Mesenchymal stem cell (in vitro differentiated cells and primary cell): ENCODE data around the gene KCTD10.
A peak's percentile ranks its signal among the peaks of the same experiment; 100 is the strongest.

Experiments
- DNase-seq: peaks from one replicate; pipeline ENCODE4 v3.0.0-alpha.2; 2013
- H2AFZ ChIP-seq: one replicate; pipeline ENCODE4 v1.6.1; 2013; ENCODE audit warnings: low read depth, mild to moderate bottlenecking, control low read depth, inconsistent platforms, low read length, moderate library complexity
- H2AK5ac ChIP-seq: 2 replicates; pipeline ENCODE4 v1.6.1; 2013; ENCODE audit warnings: low read length, moderate library complexity, mild to moderate bottlenecking, inconsistent platforms; ENCODE audit not compliant: severe bottlenecking
- H2BK120ac ChIP-seq: one replicate; pipeline ENCODE4 v1.6.1; 2013; ENCODE audit warnings: low read depth, mild to moderate bottlenecking, inconsistent platforms, low read length, moderate library complexity
- H2BK12ac ChIP-seq, 2 experiments: one replicate each; pipeline ENCODE4 v1.6.1; 2013; ENCODE audit warnings: inconsistent platforms in 2 of 2, low read length in 2 of 2, mild to moderate bottlenecking in 2 of 2, moderate library complexity in 2 of 2, control low read depth in 1 of 2
- H2BK15ac ChIP-seq: one replicate; pipeline ENCODE4 v1.6.1; 2013; ENCODE audit warnings: mild to moderate bottlenecking, low read depth, inconsistent platforms; ENCODE audit not compliant: poor library complexity, severe bottlenecking
- H2BK5ac ChIP-seq: 2 replicates; pipeline ENCODE4 v1.6.1; 2013; ENCODE audit warnings: low read depth, mild to moderate bottlenecking, low read length, control low read depth, inconsistent platforms; ENCODE audit not compliant: poor library complexity, severe bottlenecking
- H3K14ac ChIP-seq, 2 experiments: one replicate each; pipeline ENCODE4 v1.6.1; 2013; ENCODE audit warnings: inconsistent platforms in 2 of 2, low read length in 2 of 2, control low read depth in 1 of 2, mild to moderate bottlenecking in 1 of 2, moderate library complexity in 1 of 2
- H3K18ac ChIP-seq, 2 experiments: one replicate each; pipeline ENCODE4 v1.6.1; 2013; ENCODE audit warnings: inconsistent platforms in 2 of 2, low read length in 2 of 2, control low read depth in 1 of 2, low read depth in 1 of 2, mild to moderate bottlenecking in 1 of 2
- H3K23ac ChIP-seq, 2 experiments: one replicate each; pipeline ENCODE4 v1.6.1; 2013; ENCODE audit warnings: inconsistent platforms in 2 of 2, low read length in 2 of 2, mild to moderate bottlenecking in 2 of 2, moderate library complexity in 2 of 2, control low read depth in 1 of 2
- H3K27ac ChIP-seq: 2 replicates; pipeline ENCODE4 v1.5.1; 2013; ENCODE audit warnings: mild to moderate bottlenecking, moderate library complexity, low read length, control low read depth, inconsistent platforms; ENCODE audit not compliant: poor library complexity, severe bottlenecking
- H3K27me3 ChIP-seq, 2 experiments: 2 replicates each; pipeline versions ENCODE4 v1.6.1 to v1.7.0; 2013; ENCODE audit warnings: low read length in 2 of 2, mild to moderate bottlenecking in 2 of 2, moderate library complexity in 2 of 2, control low read depth in 1 of 2, inconsistent platforms in 1 of 2; ENCODE audit not compliant: control insufficient read depth in 1 of 2, insufficient read depth in 1 of 2
- H3K36me3 ChIP-seq, 2 experiments: 2 replicates each; pipeline versions ENCODE4 v1.6.1 to v1.7.0; 2013; ENCODE audit warnings: low read length in 2 of 2, control low read depth in 1 of 2, inconsistent platforms in 1 of 2, low read depth in 1 of 2, mild to moderate bottlenecking in 1 of 2; ENCODE audit not compliant: insufficient read depth in 2 of 2, control insufficient read depth in 1 of 2
- H3K4ac ChIP-seq, 2 experiments: one replicate each; pipeline ENCODE4 v1.6.1; 2013; ENCODE audit warnings: inconsistent platforms in 2 of 2, low read length in 2 of 2, mild to moderate bottlenecking in 2 of 2, moderate library complexity in 2 of 2, control low read depth in 1 of 2, low read depth in 1 of 2
- H3K4me1 ChIP-seq: 2 replicates; pipeline ENCODE4 v1.6.1; 2013; ENCODE audit warnings: low read depth, low read length, control low read depth; ENCODE audit not compliant: control insufficient read depth, insufficient read depth
- H3K4me2 ChIP-seq: 2 replicates; pipeline ENCODE4 v1.6.1; 2013; ENCODE audit warnings: low read length, mild to moderate bottlenecking, inconsistent platforms; ENCODE audit not compliant: poor library complexity, severe bottlenecking
- H3K4me3 ChIP-seq, 2 experiments: 2 replicates each; pipeline versions ENCODE4 v1.5.1 to v1.7.0; 2013; ENCODE audit warnings: low read length in 2 of 2, mild to moderate bottlenecking in 2 of 2, control low read depth in 1 of 2, low read depth in 1 of 2; ENCODE audit not compliant: insufficient read depth in 1 of 2
- H3K79me1 ChIP-seq: replicated peaks from 2 replicates; pipeline ENCODE4 v1.6.1; 2013; ENCODE audit warnings: mild to moderate bottlenecking, control low read depth, low read length, inconsistent platforms; ENCODE audit not compliant: poor library complexity, severe bottlenecking
- H3K9ac ChIP-seq: 2 replicates; pipeline ENCODE4 v1.7.0; 2013; ENCODE audit warnings: mild to moderate bottlenecking, low read length, moderate library complexity
- H3K9me3 ChIP-seq: 2 replicates; pipeline ENCODE4 v1.7.0; 2013; ENCODE audit warnings: mild to moderate bottlenecking, low read length; ENCODE audit not compliant: control insufficient read depth
- H4K8ac ChIP-seq: one replicate; pipeline ENCODE4 v1.6.1; 2013; ENCODE audit warnings: inconsistent platforms, mild to moderate bottlenecking, low read length, moderate library complexity
- H4K91ac ChIP-seq: one replicate; pipeline ENCODE4 v1.6.1; 2013; ENCODE audit warnings: mild to moderate bottlenecking, low read length, inconsistent platforms
- WGBS: methylation state at CpG from one replicate; pipeline ENCODE4 v1.1.7; 2013; ENCODE audit warnings: mixed read lengths; 5-methylcytosine and 5-hydroxymethylcytosine counted together

Gene KCTD10

GRCh38 chr12:109458086-109458485, 19.0 kb downstream of the KCTD10 start:
- H4K8ac ChIP-seq, result no peak overlapping the region
- H3K4me3 ChIP-seq, result peak overlapping the region in 1 of 2 experiments; percentile 5
- no peak overlapping the region for H2AFZ ChIP-seq
- H3K18ac ChIP-seq, result peak overlapping the region in 1 of 2 experiments; percentile 71
- H3K4me2 ChIP-seq, result no peak overlapping the region
- H3K4me1 ChIP-seq, result peaks cover 39% of the 10 kb centered on the region
- H3K27ac ChIP-seq, result peak overlapping the region; percentile 100
- no peaks in the 10 kb centered on the region for H3K27me3 ChIP-seq
- H3K79me1 ChIP-seq, result peaks cover 16% of the 10 kb centered on the region
- peak overlapping the region; percentile 82 for H3K9ac ChIP-seq
- WGBS, result 37% methylated on average over 4 of the region's 4 CpGs
- peak; percentile 86 for DNase-seq
- peak overlapping the region; percentile 25 for H4K91ac ChIP-seq
- H3K23ac ChIP-seq, result no peak overlapping the region
- no peak overlapping the region for H2BK15ac ChIP-seq
- no peaks in the 10 kb centered on the region for H3K9me3 ChIP-seq
- H2BK5ac ChIP-seq, result no peak overlapping the region
- H2BK12ac ChIP-seq, result peak overlapping the region in 1 of 2 experiments; percentile 44
- H3K4ac ChIP-seq, result peak overlapping the region; percentile 31 to 62
- H3K14ac ChIP-seq, result no peak overlapping the region
- peaks cover 39 to 61% of the 10 kb centered on the region in 2 experiments for H3K36me3 ChIP-seq
- peak overlapping the region; percentile 54 for H2BK120ac ChIP-seq
- peak overlapping the region; percentile 96 for H2AK5ac ChIP-seq

- Histone ChIP-seq H4K8ac (no peak overlapping the region), H3K18ac (no peak overlapping the region), H4K91ac (no peak overlapping the region), H2AFZ (no peak overlapping the region), H3K4me1 (peaks cover 25% of the 10 kb centered on the region), H3K4ac (no peak overlapping the region), H3K4me3 (no peak overlapping the region), H3K23ac (no peak overlapping the region), H2BK15ac (no peak overlapping the region), H2AK5ac (no peak overlapping the region), H3K4me2 (no peak overlapping the region), H3K27ac (peak overlapping the region; percentile 83), H3K9ac (no peak overlapping the region), H3K79me1 (peaks cover 35% of the 10 kb centered on the region), H2BK120ac (no peak overlapping the region), H3K36me3 (peaks cover 58 to 84% of the 10 kb centered on the region in 2 experiments), H2BK12ac (peak overlapping the region in 1 of 2 experiments; percentile 30), H3K9me3 (no peaks in the 10 kb centered on the region), H3K14ac (no peak overlapping the region), H3K27me3 (no peaks in the 10 kb centered on the region), H2BK5ac (no peak overlapping the region)
- no peak for DNase-seq
- 79% methylated on average over 1 of the region's 1 CpG for WGBS
Observed at GRCh38 chr12:109455706-109456105, 21.4 kb downstream of the KCTD10 start.

GRCh38 chr12:109452489-109452888, 24.6 kb downstream of the KCTD10 start:
- H2BK15ac ChIP-seq, result no peak overlapping the region
- no peak overlapping the region for H3K27ac ChIP-seq
- H3K36me3 ChIP-seq, result peaks cover 57 to 99% of the 10 kb centered on the region in 2 experiments
- no peak overlapping the region for H3K4me2 ChIP-seq
- H3K14ac ChIP-seq, result no peak overlapping the region
- no peak overlapping the region for H2BK5ac ChIP-seq
- peaks cover 45% of the 10 kb centered on the region for H3K79me1 ChIP-seq
- H2AK5ac ChIP-seq, result no peak overlapping the region
- WGBS, result 80% methylated on average over 2 of the region's 2 CpGs
- no peaks in the 10 kb centered on the region for H3K27me3 ChIP-seq
- peak overlapping the region in 1 of 2 experiments; percentile 25 for H2BK12ac ChIP-seq
- peak overlapping the region; percentile 8 to 31 for H3K18ac ChIP-seq
- H3K9ac ChIP-seq, result no peak overlapping the region
- H3K4ac ChIP-seq, result no peak overlapping the region
- H3K9me3 ChIP-seq, result no peaks in the 10 kb centered on the region
- H3K4me1 ChIP-seq, result peaks cover 14% of the 10 kb centered on the region
- no peak overlapping the region for H3K4me3 ChIP-seq
- H2BK120ac ChIP-seq, result peak overlapping the region; percentile 35
- no peak for DNase-seq
- H4K91ac ChIP-seq, result no peak overlapping the region
- no peak overlapping the region for H2AFZ ChIP-seq
- no peak overlapping the region for H3K23ac ChIP-seq
- H4K8ac ChIP-seq, result peak overlapping the region; percentile 16

- Histone ChIP-seq H3K4me2 (no peak overlapping the region), H2BK15ac (no peak overlapping the region)
Observed at GRCh38 chr12:109451400-109451799, 25.7 kb downstream of the KCTD10 start.

More at GRCh38 chr12:109451400-109451799, 25.7 kb downstream of the KCTD10 start:
- Histone ChIP-seq H3K9ac (no peak overlapping the region), H2BK120ac (no peak overlapping the region), H3K27me3 (no peaks in the 10 kb centered on the region), H3K9me3 (no peaks in the 10 kb centered on the region), H2BK5ac (no peak overlapping the region), H3K4me1 (peaks cover 13% of the 10 kb centered on the region), H3K79me1 (peaks cover 50% of the 10 kb centered on the region), H3K4me3 (peak overlapping the region in 1 of 2 experiments; percentile 4), H2AK5ac (no peak overlapping the region), H2AFZ (no peak overlapping the region), H3K27ac (no peak overlapping the region), H3K18ac (peak overlapping the region; percentile 52 to 79), H3K14ac (peak overlapping the region in 1 of 2 experiments; percentile 79), H2BK12ac (peak overlapping the region in 1 of 2 experiments; percentile 52), H3K4ac (peak overlapping the region; percentile 54 to 55), H3K36me3 (peaks cover 61 to 99% of the 10 kb centered on the region in 2 experiments), H4K8ac (no peak overlapping the region), H3K23ac (no peak overlapping the region), H4K91ac (peak overlapping the region; percentile 15)
- 84% methylated on average over 22 of the region's 23 CpGs for WGBS
- no peak for DNase-seq
